Heart left ventricle (tissue), 16 donors: ENCODE data around the gene AZIN2. TPM values are rescaled to one million over a fixed set of nuclear protein-coding genes. Genes with fewer than 3 reads are reported as not detected.
"Not testable (repeated sequence)": the region's sequence is repeated elsewhere in the genome, so short reads cannot be mapped to it uniquely, and the experiment has no call there.

Experiments
- ATAC-seq, 4 donors: fragments of 200-7000 bp; cut with Tn5 transposase; one replicate each; pipeline ENCODE4 v1.9.1; 2020 to 2022; ENCODE audit warnings: moderate library complexity in 4 of 4, mild to moderate bottlenecking in 3 of 4, moderate number of reproducible peaks in 1 of 4
- DNase-seq, 5 donors: peaks; one replicate each; pipeline ENCODE4 v3.0.0-alpha.2; 2020
- H3K27ac ChIP-seq, 12 donors: fragments of 200-600 bp; sonication (generic) in 4 of 12; one replicate each; pipeline versions ENCODE4 v1.5.0 to v1.8.0; 2016 to 2022; ENCODE audit warnings: mild to moderate bottlenecking in 2 of 12
- H3K27me3 ChIP-seq, 9 donors: fragments of 200-600 bp; sonication (generic) in 2 of 9; one replicate each; pipeline versions ENCODE4 v1.5.1 to v1.8.0; 2016 to 2022; ENCODE audit warnings: mild to moderate bottlenecking in 3 of 9
- H3K36me3 ChIP-seq, 9 donors: fragments of 200-600 bp; sonication (generic) in 2 of 9; one replicate each; pipeline versions ENCODE4 v1.5.0 to v1.8.0; 2018 to 2022; ENCODE audit warnings: mild to moderate bottlenecking in 2 of 9
- H3K4me1 ChIP-seq, 12 donors: fragments of 200-600 bp; sonication (generic) in 4 of 12; one replicate each; pipeline versions ENCODE4 v1.5.0 to v1.8.0; 2016 to 2022; ENCODE audit warnings: mild to moderate bottlenecking in 3 of 12
- H3K4me3 ChIP-seq, 12 donors: fragments of 200-600 bp; sonication (generic) in 4 of 12; one replicate each; pipeline versions ENCODE4 v1.5.0 to v1.8.0; 2017 to 2022; ENCODE audit warnings: mild to moderate bottlenecking in 9 of 12, moderate library complexity in 4 of 12
- H3K9me3 ChIP-seq, 12 donors: fragments of 200-600 bp; sonication (generic) in 4 of 12; one replicate each; pipeline versions ENCODE4 v1.5.0 to v1.8.0; 2016 to 2022; ENCODE audit warnings: mild to moderate bottlenecking in 1 of 12
- POLR2A ChIP-seq, 2 donors: fragments of 450-650 bp; IDR thresholded peaks; one replicate each; pipeline ENCODE4 v1.6.1; 2017; ENCODE audit warnings: antibody characterized with exemption in 2 of 2, mild to moderate bottlenecking in 2 of 2, moderate library complexity in 2 of 2
- WGBS, 4 donors: extraction: QIAGEN DNeasy Blood & Tissue Kit in 2 of 4; methylation state at CpG; one replicate each; pipeline versions ENCODE4 v1.1.5 to v1.1.7; 2013 to 2018; 5-methylcytosine and 5-hydroxymethylcytosine counted together
- intact Hi-C, 10 donors: fragments of 100-400 bp; cut with DNase I; formaldehyde crosslinking; loops; one replicate each; pipeline versions ENCODE4 v1.11.1 to v1.14.2; 2022
- polyA plus RNA-seq, 2 donors: library from polyadenylated mRNA; stranded (reverse); fragments of 200-250 nt; gene quantifications; one replicate each; pipeline ENCODE4 v1.2.3, GENCODE V29; 2013
- total RNA-seq, 9 donors: library from RNA; depleted of rRNA in 2 of 9; stranded (reverse); fragments of >200 nt in 2 of 9; fragmentation: NEBNext Ultra II Directional in 3 of 9; extraction: Animal tissue kit (Norgen Biotek cat#: 25700) in 3 of 9; gene quantifications; one replicate each; pipeline versions ENCODE4 v1.1.0 to v1.2.4, GENCODE V29; 2016 to 2023
- TF ChIP-seq, protein P1 (sequence below), 12 donors: fragments of 200-600 bp; sonication (generic) in 4 of 12; IDR thresholded peaks; one replicate each; pipeline versions ENCODE4 v1.5.0 to v1.8.0; 2018 to 2022; ENCODE audit warnings: antibody characterized with exemption in 12 of 12, mild to moderate bottlenecking in 5 of 12
- donor health status: ischemic (EF 13 %, LVEDD 7.1; RV severe dilation, severe dysfunction).
- donor health status: healthy with polysubstance abuse.
- donor health status: DM: no; HTN: yes; CAD: no.
- donor health status: DM: no; HTN: no; CAD: no.
- donor health status: ischemic (EF 25% LVEDD 6.9; RV normal size, moderate dysfunction).
- donor health status: ischemic (EF 25% LVEDD 5.7; RV mildly dilated, moderate dysfunction).
- donor health status: healthy.
- donor health status: DM: yes; HTN: yes; CAD: no.
- donor health status: ischemic (EF 35%, LVEDD 5.7; RV mildly dilated, moderate dysfunction).
- donor health status: nonischemic (EF 11% LVEDD 7.7; RV severe dilation, severe dysfunction).
- donor health status: DM: yes; HTN: yes; CAD: no.
- donor health status: PGD.
- donor health status: ischemic (EF 29% LVEDD 5.4; RV normal size, mild dysfunction).
- donor health status: nonischemic (EF 23%, LVEDD 6.1; RV moderate dilation, normal function).

Gene AZIN2
- total and polyA plus RNA-seq, 11 donors, result 1.3 to 5.4 (median 3.1) TPM

DNA sequence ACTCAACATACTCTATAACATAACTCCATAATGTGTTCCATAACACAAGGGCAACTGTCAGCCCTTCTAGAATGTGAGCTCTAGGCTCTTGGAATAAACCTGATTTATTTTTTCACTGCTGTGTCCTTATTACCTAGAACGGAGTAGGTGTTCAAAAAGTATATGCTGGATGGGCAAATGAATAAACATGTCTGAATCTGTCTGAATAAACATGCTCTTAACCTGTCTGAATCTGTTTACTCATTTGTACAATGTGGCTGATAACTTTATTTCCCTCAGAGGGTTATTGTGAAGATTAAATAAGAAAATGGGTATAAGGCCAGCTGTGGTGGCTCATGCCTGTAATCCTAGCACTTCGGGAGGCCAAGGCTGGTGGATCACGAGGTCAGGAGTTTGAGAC, 42.3 kb downstream of the AZIN2 start:
- ATAC-seq, result no peak
- 74 to 87% (median 84%) methylated on average over 3 of the region's 3 CpGs for WGBS, 4 donors
- Histone ChIP-seq H3K36me3 (peaks cover 0 to 4% (median 0%) of the 10 kb centered on the region in 9 donors), H3K4me3 (no peak overlapping the region), H3K27ac (no peak overlapping the region), H3K9me3 (no peaks in the 10 kb centered on the region), H3K27me3 (no peaks in the 10 kb centered on the region), H3K4me1 (peaks cover 2 to 22% (median 15%) of the 10 kb centered on the region in 12 donors)
- TF ChIP-seq, protein P1, sequence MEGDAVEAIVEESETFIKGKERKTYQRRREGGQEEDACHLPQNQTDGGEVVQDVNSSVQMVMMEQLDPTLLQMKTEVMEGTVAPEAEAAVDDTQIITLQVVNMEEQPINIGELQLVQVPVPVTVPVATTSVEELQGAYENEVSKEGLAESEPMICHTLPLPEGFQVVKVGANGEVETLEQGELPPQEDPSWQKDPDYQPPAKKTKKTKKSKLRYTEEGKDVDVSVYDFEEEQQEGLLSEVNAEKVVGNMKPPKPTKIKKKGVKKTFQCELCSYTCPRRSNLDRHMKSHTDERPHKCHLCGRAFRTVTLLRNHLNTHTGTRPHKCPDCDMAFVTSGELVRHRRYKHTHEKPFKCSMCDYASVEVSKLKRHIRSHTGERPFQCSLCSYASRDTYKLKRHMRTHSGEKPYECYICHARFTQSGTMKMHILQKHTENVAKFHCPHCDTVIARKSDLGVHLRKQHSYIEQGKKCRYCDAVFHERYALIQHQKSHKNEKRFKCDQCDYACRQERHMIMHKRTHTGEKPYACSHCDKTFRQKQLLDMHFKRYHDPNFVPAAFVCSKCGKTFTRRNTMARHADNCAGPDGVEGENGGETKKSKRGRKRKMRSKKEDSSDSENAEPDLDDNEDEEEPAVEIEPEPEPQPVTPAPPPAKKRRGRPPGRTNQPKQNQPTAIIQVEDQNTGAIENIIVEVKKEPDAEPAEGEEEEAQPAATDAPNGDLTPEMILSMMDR (IDR thresholded peaks at IDR 0.05), result no peak
- TF ChIP-seq POLR2A (IDR thresholded peaks at IDR 0.05), result no peak
- intact Hi-C loops, result loop anchor here in 3 of 10 donors (10.0 kb wide), 2 partner anchors 342 to 352 kb away; partner anchors contain the start of gene ZSCAN20 (in 2 of the 3)
- DNase-seq, result no peak

DNA sequence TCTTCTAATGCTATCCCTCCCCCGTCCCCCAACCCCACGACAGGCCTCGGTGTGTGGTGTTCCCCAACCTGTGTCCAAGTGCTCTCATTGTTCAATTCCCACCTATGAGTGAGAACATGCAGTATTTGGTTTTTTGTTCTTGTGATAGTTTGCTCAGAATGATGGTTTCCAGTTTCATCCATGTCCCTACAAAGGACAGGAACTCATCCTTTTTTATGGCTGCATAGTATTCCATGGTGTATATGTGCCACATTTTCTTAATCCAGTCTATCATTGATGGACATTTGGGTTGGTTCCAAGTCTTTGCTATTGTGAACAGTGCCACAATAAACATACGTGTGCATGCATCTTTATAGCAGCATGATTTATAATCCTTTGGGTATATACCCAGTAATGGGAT, 43.7 kb downstream of the AZIN2 start:
- not testable (repeated sequence) for H3K4me3 ChIP-seq, H3K36me3 ChIP-seq, H3K27ac ChIP-seq, H3K9me3 ChIP-seq, ATAC-seq, H3K27me3 ChIP-seq, DNase-seq
- 88 to 98% (median 94%) methylated on average over 4 of the region's 4 CpGs for WGBS, 4 donors
- peaks cover 2 to 28% (median 18%) of the 10 kb centered on the region in 12 donors for H3K4me1 ChIP-seq
- intact Hi-C loops, result loop anchor here in 6 of 10 donors (5.0 to 10.0 kb wide), 4 partner anchors 58 to 350 kb away; partner anchors contain the start of genes TRIM62 (in 3 of the 6) and ZSCAN20 (in 2 of the 6)

DNA sequence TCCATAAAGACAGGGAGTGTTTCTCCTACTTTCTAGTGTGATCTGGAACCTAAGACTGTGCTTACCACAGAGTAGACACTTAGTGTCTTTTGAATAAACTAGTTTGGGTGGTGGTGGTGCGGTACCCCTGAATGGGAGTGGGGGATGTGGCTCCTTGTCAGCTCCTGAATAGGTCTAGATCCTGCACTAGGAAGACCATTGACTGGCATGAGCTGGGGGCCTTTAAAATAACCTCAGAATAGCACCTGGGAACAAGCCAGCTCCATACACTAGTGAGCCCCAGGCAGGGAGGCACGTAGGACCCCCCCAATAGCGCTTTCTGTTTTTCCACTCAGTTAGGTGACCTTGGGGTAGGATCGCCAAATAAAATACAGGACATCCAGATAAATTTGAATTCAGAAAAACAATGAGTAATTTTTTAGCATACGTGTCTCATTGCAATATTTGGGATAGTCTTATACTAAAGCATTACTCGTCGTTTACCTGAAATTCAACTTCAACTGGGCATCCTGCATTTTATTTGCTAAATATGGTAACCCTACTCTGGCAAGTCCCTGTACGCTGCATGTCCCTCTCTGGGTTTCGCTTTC, 45.6 kb downstream of the AZIN2 start:
- no peak for ATAC-seq
- Histone ChIP-seq H3K27me3 (no peaks in the 10 kb centered on the region), H3K9me3 (no peaks in the 10 kb centered on the region), H3K36me3 (peaks cover 0 to 4% (median 0%) of the 10 kb centered on the region in 9 donors), H3K4me3 (peak overlapping the region; percentile 30 to 93 (median 76)), H3K4me1 (peaks cover 2 to 28% (median 18%) of the 10 kb centered on the region in 12 donors), H3K27ac (peak overlapping the region; percentile 72 to 92 (median 84))
- no peak for DNase-seq
- WGBS, 4 donors, result 26 to 42% (median 30%) methylated on average over 9 of the region's 9 CpGs
- no peak for TF ChIP-seq POLR2A (IDR thresholded peaks at IDR 0.05)
- TF ChIP-seq, protein P1 (IDR thresholded peaks at IDR 0.05), result no peak
- intact Hi-C loops, result loop anchor here in 6 of 10 donors (2.0 to 10.0 kb wide), 5 partner anchors 56 to 348 kb away; partner anchors contain the start of genes TRIM62 (in 4 of the 6) and ZSCAN20 (in 2 of the 6)

DNA sequence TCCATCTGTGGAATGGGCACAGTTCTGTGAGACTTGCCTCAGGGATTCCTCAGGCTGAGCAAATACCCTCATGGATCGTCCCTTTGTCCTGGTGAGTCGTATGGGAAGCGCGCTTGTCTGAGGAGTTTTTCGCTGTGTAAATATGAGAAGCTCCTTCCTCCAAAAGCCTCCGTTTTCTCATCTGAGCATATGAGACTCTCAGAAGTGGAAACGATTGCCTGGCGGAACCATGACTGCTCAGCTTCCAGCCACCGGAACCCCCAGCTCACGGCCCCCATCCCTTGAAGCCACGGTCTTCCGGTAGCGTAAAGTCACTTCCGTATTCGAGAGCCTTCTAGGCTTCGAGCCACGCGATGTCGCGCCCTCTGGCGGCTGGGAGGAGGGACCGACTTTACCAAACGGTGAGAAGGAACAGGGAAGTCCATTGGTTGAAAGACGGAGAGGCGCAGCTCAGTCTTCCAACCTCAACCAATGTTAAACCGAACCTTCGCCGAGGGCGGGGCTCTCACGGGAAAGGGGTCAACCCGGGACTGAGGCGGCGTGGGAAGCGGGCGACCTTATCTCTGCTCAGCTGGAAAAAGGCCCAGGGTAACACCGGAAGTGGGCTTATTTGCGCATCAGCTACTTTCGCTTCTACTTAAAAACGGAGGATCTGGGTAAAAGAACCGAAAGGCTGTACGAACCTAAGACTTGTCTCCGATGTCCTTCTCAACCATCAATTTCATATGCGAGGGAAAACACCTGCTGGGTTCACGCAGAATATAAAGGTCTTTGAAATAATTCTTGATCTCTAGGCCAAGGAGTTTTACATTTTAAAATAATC, 46.3 kb downstream of the AZIN2 start:
- TF ChIP-seq, protein P1 (IDR thresholded peaks at IDR 0.05), result peak; percentile 83 to 99 (median 93)
- TF ChIP-seq POLR2A (IDR thresholded peaks at IDR 0.05), result peak in 1 of 2 donors; percentile 64
- DNase-seq (peak; percentile 98 to 99 (median 99)), ATAC-seq (peak; percentile 98 to 99 (median 98))
- Histone ChIP-seq H3K4me1 (peaks cover 2 to 28% (median 18%) of the 10 kb centered on the region in 12 donors), H3K36me3 (peaks cover 0 to 4% (median 0%) of the 10 kb centered on the region in 9 donors), H3K4me3 (peak overlapping the region; percentile 30 to 93 (median 76)), H3K27ac (peak overlapping the region; percentile 72 to 92 (median 84)), H3K9me3 (no peaks in the 10 kb centered on the region), H3K27me3 (no peaks in the 10 kb centered on the region)
- WGBS, 4 donors, result 3 to 5% (median 4%) methylated on average over 40 to 44 of the region's 44 CpGs
- intact Hi-C loops, result loop anchor here in 7 of 10 donors (1.0 to 10.0 kb wide), 7 partner anchors 26 to 348 kb away; partner anchors contain the start of genes TRIM62 (in 6 of the 7) and ZSCAN20 (in 2 of the 7)
